ENCODE results near the gene ATAD3A. TPM values are rescaled to one million over a fixed set of nuclear protein-coding genes. Genes with fewer than 3 reads are reported as not detected.
"Not testable (repeated sequence)": the region's sequence is repeated elsewhere in the genome, so short reads cannot be mapped to it uniquely, and the experiment has no call there.

Gene ATAD3A
- polyA plus RNA-seq, 3 donors: 28.5 to 33.5 (median 32.7) TPM

- no peak for DNase-seq
Measured at GRCh38 chr1:1551524-1552262, 39.7 kb downstream of the ATAD3A start.

- DNase-seq: no peak
Measured at GRCh38 chr1:1552263-1552639, 40.3 kb downstream of the ATAD3A start.

GRCh38 chr1:1553821-1554494 lies 42.0 kb downstream of the ATAD3A start:
- no peak for DNase-seq

- DNase-seq: no peak
Measured at GRCh38 chr1:1554550-1554925, 42.6 kb downstream of the ATAD3A start.

GRCh38 chr1:1554926-1555915 lies 43.3 kb downstream of the ATAD3A start:
- DNase-seq: no peak

- no peak for DNase-seq
Measured at GRCh38 chr1:1556505-1556904, 44.5 kb downstream of the ATAD3A start.

GRCh38 chr1:1556961-1557360 lies 45.0 kb downstream of the ATAD3A start:
- not testable (repeated sequence) for DNase-seq

- not testable (repeated sequence) for DNase-seq
Measured at GRCh38 chr1:1557688-1558087, 45.7 kb downstream of the ATAD3A start.

GRCh38 chr1:1558591-1558990 lies 46.6 kb downstream of the ATAD3A start:
- no peak for DNase-seq

- DNase-seq: no peak
Measured at GRCh38 chr1:1559066-1559465, 47.1 kb downstream of the ATAD3A start.

- DNase-seq: no peak
Measured at GRCh38 chr1:1560178-1560577, 48.2 kb downstream of the ATAD3A start.

GRCh38 chr1:1561801-1562470 lies 50.0 kb downstream of the ATAD3A start:
- no peak for DNase-seq

GRCh38 chr1:1562556-1563195 lies 50.7 kb downstream of the ATAD3A start:
- DNase-seq: no peak

- no peak for DNase-seq
Measured at GRCh38 chr1:1563688-1564087, 51.7 kb downstream of the ATAD3A start.

- no peak for DNase-seq
Measured at GRCh38 chr1:1564268-1564667, 52.3 kb downstream of the ATAD3A start.

- DNase-seq: no peak
Measured at GRCh38 chr1:1565340-1565739, 53.4 kb downstream of the ATAD3A start.

- no peak for DNase-seq
Measured at GRCh38 chr1:1567152-1567875, 55.4 kb downstream of the ATAD3A start.

GRCh38 chr1:1567891-1568291 lies 55.9 kb downstream of the ATAD3A start:
- no peak for DNase-seq

GRCh38 chr1:1569341-1569740 lies 57.4 kb downstream of the ATAD3A start:
- no peak for DNase-seq

Measured in renal pelvis (tissue), 4 donors.